BLaER1 treated with 17β-estradiol and CSF1 and Interleukin-3, amounts not matched to agents 10 nM and 100 nM (cell line): Measurements from ENCODE around the gene FRY.

Source experiments
- H3K27ac ChIP-seq, 11 experiments: shearing (Covaris generic); formaldehyde crosslinking; 2 replicates each; pipeline ENCODE4 v1.8.1; 2022
- H3K27me3 ChIP-seq, 11 experiments: shearing (Covaris generic); formaldehyde crosslinking; 2 replicates each; pipeline ENCODE4 v1.8.1; 2022
- H3K36me3 ChIP-seq, 11 experiments: shearing (Covaris generic); formaldehyde crosslinking; 2 replicates each; pipeline ENCODE4 v1.8.1; 2022
- H3K4me1 ChIP-seq, 10 experiments: shearing (Covaris generic); formaldehyde crosslinking; 2 replicates each; pipeline ENCODE4 v1.8.1; 2022
- H3K4me2 ChIP-seq, 11 experiments: shearing (Covaris generic); formaldehyde crosslinking; 2 replicates each; pipeline ENCODE4 v1.8.1; 2022
- H3K4me3 ChIP-seq, 10 experiments: shearing (Covaris generic); formaldehyde crosslinking; 2 replicates each; pipeline ENCODE4 v1.8.1; 2022
- H3K9ac ChIP-seq, 11 experiments: shearing (Covaris generic); formaldehyde crosslinking; 2 replicates each; pipeline ENCODE4 v1.8.1; 2022
- H3K9me3 ChIP-seq, 11 experiments: shearing (Covaris generic); formaldehyde crosslinking; replicated peaks in 1 of 11; 2 replicates each; pipeline ENCODE4 v1.8.1; 2022
- H4K20me1 ChIP-seq, 11 experiments: shearing (Covaris generic); formaldehyde crosslinking; 2 replicates each; pipeline ENCODE4 v1.8.1; 2022
- Cebpa-rat ChIP-seq, 11 experiments: shearing (Covaris generic); IDR thresholded peaks; 2 replicates each; pipeline ENCODE4 v1.8.1; 2022

Gene FRY

DNA sequence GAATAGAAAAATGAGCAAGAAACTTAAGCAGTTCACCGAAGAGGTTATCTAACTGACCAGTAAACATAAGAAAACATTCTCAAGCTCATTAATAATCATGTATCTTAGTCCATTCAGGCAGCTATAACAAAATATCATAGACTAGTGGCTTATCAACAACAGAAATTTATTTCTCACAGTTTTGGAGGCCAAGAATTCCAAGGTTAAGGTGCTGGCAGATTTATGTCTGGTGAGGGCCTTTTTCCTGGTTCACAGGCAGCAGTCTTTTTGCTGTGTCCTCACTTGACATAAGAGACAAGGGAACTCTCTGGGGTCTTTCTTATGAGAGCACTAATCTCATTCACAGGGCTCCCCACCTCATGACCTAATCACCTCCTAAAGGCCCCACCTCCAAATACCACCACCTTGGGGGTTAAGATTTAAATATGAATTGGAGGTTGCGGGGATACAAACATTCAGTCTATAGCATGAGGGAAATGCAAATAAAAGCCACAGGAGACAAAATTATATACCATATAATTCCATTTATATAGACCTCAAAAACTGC lies 160.0 kb downstream of the FRY start:
- TF ChIP-seq Cebpa-rat (IDR thresholded peaks at IDR 0.05): no peak
- H3K9me3 ChIP-seq: no peaks in the 10 kb centered on the region

DNA sequence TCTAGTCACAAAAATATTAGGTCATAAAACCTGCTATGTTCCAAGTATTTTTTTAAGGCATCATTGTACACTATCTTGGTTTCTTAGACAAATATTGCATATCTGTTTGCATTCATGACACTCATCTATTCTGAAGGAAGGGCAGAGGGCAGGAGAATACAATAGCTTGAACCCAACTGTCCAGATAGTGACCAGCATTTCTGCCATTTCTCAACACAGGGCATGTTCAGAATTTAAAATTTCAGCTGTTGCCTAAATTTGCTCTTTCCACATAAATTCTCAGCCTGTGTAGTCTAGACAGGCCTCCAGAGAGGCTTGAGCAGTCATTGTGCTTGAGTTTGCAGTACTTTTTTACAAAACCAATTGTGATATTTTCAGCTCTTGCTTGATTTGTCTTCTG lies 164.1 kb downstream of the FRY start:
- Histone ChIP-seq H3K9me3 (no peaks in the 10 kb centered on the region), H3K4me2 (no peak overlapping the region), H3K4me1 (no peaks in the 10 kb centered on the region), H3K36me3 (no peaks in the 10 kb centered on the region), H3K27me3 (no peaks in the 10 kb centered on the region), H3K4me3 (no peak overlapping the region), H3K27ac (no peak overlapping the region), H4K20me1 (no peaks in the 10 kb centered on the region), H3K9ac (no peak overlapping the region)
- no peak for TF ChIP-seq Cebpa-rat (IDR thresholded peaks at IDR 0.05)

More for the DNA sequence above, 160.0 kb downstream of the FRY start:
- H3K27ac ChIP-seq: no peak overlapping the region
- no peaks in the 10 kb centered on the region for H3K4me1 ChIP-seq
- no peaks in the 10 kb centered on the region for H4K20me1 ChIP-seq
- no peak overlapping the region for H3K9ac ChIP-seq
- H3K27me3 ChIP-seq: no peaks in the 10 kb centered on the region
- H3K36me3 ChIP-seq: no peaks in the 10 kb centered on the region
- no peak overlapping the region for H3K4me3 ChIP-seq
- H3K4me2 ChIP-seq: no peak overlapping the region

DNA sequence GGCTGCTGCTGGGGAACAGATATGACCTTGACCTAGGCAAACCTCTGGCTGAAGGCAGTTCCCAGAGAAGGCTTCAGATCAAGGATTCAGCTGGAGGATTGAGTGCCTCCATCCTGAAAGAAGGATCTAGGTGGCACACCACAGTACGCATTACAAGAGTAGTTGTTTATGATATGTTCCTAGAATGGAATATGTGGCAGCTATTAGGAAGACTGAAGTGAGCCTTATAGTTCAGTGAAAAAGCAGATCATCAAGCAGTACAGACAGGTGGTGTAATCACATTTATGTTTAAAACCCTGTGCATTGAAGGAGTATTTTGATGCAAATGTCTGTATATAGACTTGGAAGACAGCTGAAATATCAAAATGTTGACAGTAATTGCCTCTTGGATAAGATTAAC lies 167.6 kb downstream of the FRY start:
- H3K27ac ChIP-seq: no peak overlapping the region
- no peaks in the 10 kb centered on the region for H4K20me1 ChIP-seq
- no peak for TF ChIP-seq Cebpa-rat (IDR thresholded peaks at IDR 0.05)
- H3K9ac ChIP-seq: no peak overlapping the region
- H3K27me3 ChIP-seq: no peaks in the 10 kb centered on the region
- H3K9me3 ChIP-seq: no peaks in the 10 kb centered on the region
- no peaks in the 10 kb centered on the region for H3K4me1 ChIP-seq
- no peak overlapping the region for H3K4me2 ChIP-seq
- no peaks in the 10 kb centered on the region for H3K36me3 ChIP-seq
- no peak overlapping the region for H3K4me3 ChIP-seq

DNA sequence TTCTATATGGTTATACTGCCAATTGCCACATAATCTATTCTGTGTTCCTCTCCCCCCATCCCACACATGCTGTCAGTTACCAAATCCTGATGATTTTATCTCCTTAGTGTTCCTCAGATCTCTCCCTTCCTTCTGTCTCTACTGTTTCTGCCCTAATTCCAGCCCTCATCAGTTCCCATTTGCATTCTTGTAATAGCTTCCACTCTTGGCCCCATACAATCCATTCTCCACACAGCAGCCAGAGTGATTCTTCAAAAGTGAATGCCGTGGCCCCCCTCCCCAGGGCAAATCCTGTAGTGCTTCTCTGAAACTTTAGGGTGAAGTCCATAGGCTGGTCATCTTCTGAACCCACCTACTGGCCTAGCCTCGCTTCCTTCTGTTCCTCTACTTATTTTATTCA lies 169.2 kb downstream of the FRY start:
- H3K9me3 ChIP-seq: no peaks in the 10 kb centered on the region
- no peak overlapping the region for H3K4me2 ChIP-seq
- no peak overlapping the region for H3K4me3 ChIP-seq
- no peak overlapping the region for H3K9ac ChIP-seq
- no peak overlapping the region for H3K27ac ChIP-seq
- H3K36me3 ChIP-seq: no peaks in the 10 kb centered on the region
- no peak for TF ChIP-seq Cebpa-rat (IDR thresholded peaks at IDR 0.05)
- no peaks in the 10 kb centered on the region for H4K20me1 ChIP-seq
- no peaks in the 10 kb centered on the region for H3K27me3 ChIP-seq
- peaks cover 0 to 2% (median 0%) of the 10 kb centered on the region in 10 experiments; a peak in 1 of 20 replicates for H3K4me1 ChIP-seq

DNA sequence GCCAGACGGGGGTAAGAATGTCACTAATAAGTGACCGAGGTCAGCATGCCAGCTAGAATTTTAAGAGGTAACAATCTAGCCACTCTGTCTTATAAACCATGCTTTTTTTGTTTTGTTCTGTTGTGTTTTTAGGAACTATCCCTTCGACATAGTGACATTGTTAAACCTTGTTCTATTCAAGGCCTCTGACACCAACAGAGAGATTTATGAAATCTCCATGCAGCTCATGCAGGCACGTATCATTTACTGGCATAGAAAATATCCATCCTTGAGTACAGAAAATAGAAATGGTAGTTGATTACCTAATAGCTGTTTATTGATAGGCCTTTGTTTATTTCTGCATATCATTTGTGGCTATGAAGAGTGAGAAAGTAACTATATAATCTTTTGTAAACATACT lies 170.2 kb downstream of the FRY start:
- Histone ChIP-seq H4K20me1 (no peaks in the 10 kb centered on the region), H3K9ac (no peak overlapping the region), H3K9me3 (no peaks in the 10 kb centered on the region), H3K27me3 (no peaks in the 10 kb centered on the region), H3K4me1 (peaks cover 0 to 13% (median 5%) of the 10 kb centered on the region in 10 experiments; a peak in 10 of 20 replicates), H3K36me3 (no peaks in the 10 kb centered on the region), H3K4me2 (no peak overlapping the region), H3K4me3 (no peak overlapping the region), H3K27ac (no peak overlapping the region)
- TF ChIP-seq Cebpa-rat (IDR thresholded peaks at IDR 0.05): no peak

DNA sequence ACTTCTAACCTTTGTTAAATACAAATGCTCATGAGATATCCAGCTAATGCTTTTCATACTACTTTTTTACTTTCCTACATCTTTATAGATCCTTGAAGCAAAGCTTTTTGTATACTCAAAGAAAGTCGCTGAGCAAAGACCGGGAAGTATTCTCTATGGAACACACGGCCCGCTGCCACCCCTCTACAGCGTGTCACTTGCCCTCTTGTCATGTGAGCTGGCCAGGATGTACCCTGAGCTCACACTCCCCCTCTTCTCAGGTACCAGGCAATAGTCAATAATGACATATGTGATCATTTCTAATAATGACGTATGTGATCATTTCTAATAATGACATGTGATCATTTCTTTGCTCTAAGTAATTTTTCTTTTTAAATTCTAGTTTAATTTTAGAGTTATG lies 170.7 kb downstream of the FRY start:
- TF ChIP-seq Cebpa-rat (IDR thresholded peaks at IDR 0.05): no peak
- H3K36me3 ChIP-seq: no peaks in the 10 kb centered on the region

DNA sequence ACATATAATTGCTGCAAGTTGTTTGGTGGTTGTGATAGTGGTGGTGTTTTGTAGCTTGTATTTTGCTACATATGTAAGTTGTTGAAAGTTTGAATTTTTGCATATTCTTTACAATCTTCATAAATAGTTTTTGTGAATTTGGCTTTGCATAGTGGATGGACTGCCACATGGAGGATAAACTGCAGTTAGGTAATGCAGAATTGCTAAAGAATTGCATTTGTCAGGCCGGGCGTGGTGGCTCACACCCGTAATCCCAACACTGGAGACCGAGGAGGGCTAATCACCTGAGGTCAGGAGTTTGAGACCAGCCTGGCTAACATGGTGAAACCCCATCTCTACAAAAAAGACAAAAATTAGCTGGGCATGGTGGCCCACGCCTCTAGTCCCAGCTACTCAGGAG lies 171.6 kb downstream of the FRY start:
- Histone ChIP-seq H3K27me3 (no peaks in the 10 kb centered on the region), H3K4me2 (no peak overlapping the region), H3K27ac (no peak overlapping the region), H3K9ac (no peak overlapping the region), H4K20me1 (no peaks in the 10 kb centered on the region), H3K9me3 (no peaks in the 10 kb centered on the region), H3K4me3 (no peak overlapping the region), H3K36me3 (no peaks in the 10 kb centered on the region), H3K4me1 (peaks cover 0 to 19% (median 10%) of the 10 kb centered on the region in 10 experiments; a peak in 10 of 20 replicates)
- no peak for TF ChIP-seq Cebpa-rat (IDR thresholded peaks at IDR 0.05)

More for the DNA sequence above, 170.7 kb downstream of the FRY start:
- Histone ChIP-seq H3K4me2 (no peak overlapping the region), H3K27me3 (no peaks in the 10 kb centered on the region), H3K4me1 (peaks cover 0 to 18% (median 9%) of the 10 kb centered on the region in 10 experiments; a peak in 10 of 20 replicates), H3K9me3 (no peaks in the 10 kb centered on the region), H4K20me1 (no peaks in the 10 kb centered on the region), H3K27ac (no peak overlapping the region), H3K4me3 (no peak overlapping the region), H3K9ac (no peak overlapping the region)

DNA sequence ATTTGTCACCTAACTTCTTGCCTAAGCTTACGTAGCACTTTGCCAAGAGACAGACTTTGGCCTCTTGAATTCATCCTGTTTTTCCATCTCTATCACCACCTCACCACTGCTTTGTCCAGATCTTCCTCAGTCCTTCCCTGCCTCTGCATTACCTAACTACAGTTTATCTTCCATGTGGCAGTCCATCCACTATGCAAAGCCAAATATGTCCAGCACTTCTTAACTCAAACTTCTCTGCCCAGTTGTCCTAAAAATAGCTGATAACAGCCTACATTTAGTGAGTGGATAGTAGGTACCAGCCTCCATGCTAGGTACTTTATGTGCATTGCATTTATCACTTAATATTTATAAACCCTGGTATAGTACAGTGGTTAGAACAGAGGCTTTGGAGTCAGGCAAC lies 172.2 kb downstream of the FRY start:
- Histone ChIP-seq H3K4me2 (no peak overlapping the region), H4K20me1 (no peaks in the 10 kb centered on the region), H3K4me1 (peaks cover 0 to 19% (median 10%) of the 10 kb centered on the region in 10 experiments; a peak in 10 of 20 replicates), H3K4me3 (no peak overlapping the region), H3K27me3 (no peaks in the 10 kb centered on the region), H3K9ac (no peak overlapping the region), H3K36me3 (no peaks in the 10 kb centered on the region; a peak in 1 of 22 replicates), H3K27ac (no peak overlapping the region), H3K9me3 (no peaks in the 10 kb centered on the region)
- TF ChIP-seq Cebpa-rat (IDR thresholded peaks at IDR 0.05): no peak

DNA sequence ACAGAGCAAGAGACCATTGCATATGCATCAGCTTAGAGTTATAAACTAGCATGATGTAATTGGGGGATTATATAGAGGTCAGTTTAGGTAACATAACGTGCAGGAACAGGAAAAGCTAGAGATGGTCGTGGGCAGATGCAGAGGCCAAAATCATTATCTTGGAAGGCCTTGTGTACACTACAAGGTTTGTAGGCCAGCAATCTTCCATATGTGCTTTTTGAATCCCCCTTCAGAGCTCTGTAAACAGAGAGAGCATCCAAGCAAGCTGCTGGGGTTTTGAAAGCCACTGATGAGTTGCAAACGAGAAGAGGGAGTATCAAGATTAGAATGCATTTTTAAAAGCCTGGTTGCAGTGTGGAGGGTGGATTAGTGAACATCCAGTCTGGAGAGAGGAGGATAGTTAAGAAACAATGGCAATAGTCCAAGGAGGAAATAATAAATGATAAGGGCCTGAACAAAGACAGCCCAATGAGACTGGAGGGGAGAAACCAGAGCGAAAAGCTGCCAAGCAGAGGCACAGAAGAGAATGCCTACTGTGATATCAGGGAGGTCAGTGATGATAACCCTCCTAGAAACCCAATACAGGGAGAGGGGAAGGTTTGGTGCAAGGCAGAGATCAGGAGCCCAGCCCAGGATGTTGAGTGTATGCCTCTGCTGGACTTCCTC lies 174.0 kb downstream of the FRY start:
- Histone ChIP-seq H3K9me3 (no peaks in the 10 kb centered on the region), H4K20me1 (no peaks in the 10 kb centered on the region), H3K36me3 (no peaks in the 10 kb centered on the region; a peak in 1 of 22 replicates), H3K9ac (no peak overlapping the region), H3K4me1 (peaks cover 0 to 19% (median 10%) of the 10 kb centered on the region in 10 experiments; a peak in 10 of 20 replicates), H3K27ac (no peak overlapping the region), H3K27me3 (no peaks in the 10 kb centered on the region), H3K4me3 (no peak overlapping the region), H3K4me2 (no peak overlapping the region; a peak in 1 of 22 replicates)
- no peak for TF ChIP-seq Cebpa-rat (IDR thresholded peaks at IDR 0.05)
